ENCODE results near the gene MFSD12. TPM values are rescaled to one million over a fixed set of nuclear protein-coding genes. Genes with fewer than 3 reads are reported as not detected.

MFSD12 gene
- total RNA-seq, 1 experiment from 2014 or later: 60.6 TPM

GRCh38 chr19:3544058-3544376, 13.4 kb downstream of the MFSD12 start:
- no TSS peak for BruUV-seq (replicated peaks)
- no peak overlapping the region for H3K4me3 ChIP-seq (ENCODE audit: low read depth, low read length)
- no peaks in the 10 kb centered on the region for H3K27me3 ChIP-seq (replicated peaks; ENCODE audit: control insufficient read depth, insufficient read depth, low read length)
- no peak for DNase-seq
- no peak for TF ChIP-seq CTCF (IDR thresholded peaks at IDR 0.05; ENCODE audit: insufficient read depth in 1 of 2, low read depth in 1 of 2, low read length in 1 of 2, severe bottlenecking in 1 of 2, unreplicated experiment in 1 of 2)
- H3K9me3 Mint-ChIP-seq (ENCODE audit: unreplicated experiment): no peaks in the 10 kb centered on the region
- H3K4me3 Mint-ChIP-seq (ENCODE audit: unreplicated experiment): no peak overlapping the region
- H3K4me1 Mint-ChIP-seq (ENCODE audit: low read depth, unreplicated experiment): no peaks in the 10 kb centered on the region
- H3K9me3 ChIP-seq: no peaks in the 10 kb centered on the region
- no peaks in the 10 kb centered on the region; the same call in 1 of the 2 replicates for H3K36me3 ChIP-seq (ENCODE audit: control insufficient read depth, insufficient read depth, low read length)
- intact Hi-C loops (cut with micrococcal nuclease; ENCODE audit: unreplicated experiment): no loop called here
- POLR2A ChIA-PET: no interaction called here
- H3K36me3 Mint-ChIP-seq (ENCODE audit: insufficient read depth, unreplicated experiment): peaks cover 41% of the 10 kb centered on the region
- H3K27me3 Mint-ChIP-seq (ENCODE audit: insufficient read depth, unreplicated experiment): no peaks in the 10 kb centered on the region
- H3K27ac Mint-ChIP-seq (ENCODE audit: unreplicated experiment): no peak overlapping the region
- H3K4me1 ChIP-seq: no peaks in the 10 kb centered on the region
- CTCF ChIA-PET: interaction anchor here (1.5 kb wide), 1 partner anchor 13 kb away, joined by 3 read pairs; the partner anchor contains the start of gene MFSD12

- peaks cover 47% of the 10 kb centered on the region for H3K36me3 Mint-ChIP-seq (ENCODE audit: insufficient read depth, unreplicated experiment)
- Histone ChIP-seq H3K27me3 (replicated peaks; ENCODE audit: control insufficient read depth, insufficient read depth, low read length) (no peaks in the 10 kb centered on the region), H3K4me1 (no peaks in the 10 kb centered on the region), H3K36me3 (ENCODE audit: control insufficient read depth, insufficient read depth, low read length) (no peaks in the 10 kb centered on the region; the same call in 1 of the 2 replicates), H3K4me3 (ENCODE audit: low read depth, low read length) (no peak overlapping the region), H3K9me3 (no peaks in the 10 kb centered on the region)
- no TSS peak for BruUV-seq (replicated peaks)
- no peaks in the 10 kb centered on the region for H3K27me3 Mint-ChIP-seq (ENCODE audit: insufficient read depth, unreplicated experiment)
- POLR2A ChIA-PET: no interaction called here
- CTCF ChIA-PET: interaction anchor here (1.5 kb wide), 1 partner anchor 14 kb away, joined by 3 read pairs; the partner anchor contains the start of gene MFSD12
- no peak overlapping the region for H3K4me3 Mint-ChIP-seq (ENCODE audit: unreplicated experiment)
- TF ChIP-seq CTCF (IDR thresholded peaks at IDR 0.05; ENCODE audit: insufficient read depth in 1 of 2, low read depth in 1 of 2, low read length in 1 of 2, severe bottlenecking in 1 of 2, unreplicated experiment in 1 of 2): no peak
- DNase-seq: no peak
- intact Hi-C loops (cut with micrococcal nuclease; ENCODE audit: unreplicated experiment): no loop called here
- no peaks in the 10 kb centered on the region for H3K9me3 Mint-ChIP-seq (ENCODE audit: unreplicated experiment)
- no peak overlapping the region for H3K27ac Mint-ChIP-seq (ENCODE audit: unreplicated experiment)
- H3K4me1 Mint-ChIP-seq (ENCODE audit: low read depth, unreplicated experiment): no peaks in the 10 kb centered on the region
Measured at GRCh38 chr19:3543150-3544057, 14.0 kb downstream of the MFSD12 start.

- DNase-seq: no peak
- no peaks in the 10 kb centered on the region for H3K9me3 Mint-ChIP-seq (ENCODE audit: unreplicated experiment)
- H3K27ac Mint-ChIP-seq (ENCODE audit: unreplicated experiment): no peak overlapping the region
- no peaks in the 10 kb centered on the region for H3K4me1 Mint-ChIP-seq (ENCODE audit: low read depth, unreplicated experiment)
- no peaks in the 10 kb centered on the region for H3K9me3 ChIP-seq
- no peaks in the 10 kb centered on the region for H3K4me1 ChIP-seq
- no peaks in the 10 kb centered on the region for H3K27me3 Mint-ChIP-seq (ENCODE audit: insufficient read depth, unreplicated experiment)
- no peak for TF ChIP-seq CTCF (IDR thresholded peaks at IDR 0.05; ENCODE audit: insufficient read depth in 1 of 2, low read depth in 1 of 2, low read length in 1 of 2, severe bottlenecking in 1 of 2, unreplicated experiment in 1 of 2)
- H3K36me3 ChIP-seq (ENCODE audit: control insufficient read depth, insufficient read depth, low read length): no peaks in the 10 kb centered on the region
- peaks cover 55% of the 10 kb centered on the region for H3K36me3 Mint-ChIP-seq (ENCODE audit: insufficient read depth, unreplicated experiment)
- intact Hi-C loops (cut with micrococcal nuclease; ENCODE audit: unreplicated experiment): no loop called here
- H3K4me3 Mint-ChIP-seq (ENCODE audit: unreplicated experiment): no peak overlapping the region
- no peak overlapping the region for H3K4me3 ChIP-seq (ENCODE audit: low read depth, low read length)
- BruUV-seq (replicated peaks): TSS peak; percentile 30
- ChIA-PET POLR2A (no interaction called here), CTCF (no interaction called here)
- no peaks in the 10 kb centered on the region for H3K27me3 ChIP-seq (replicated peaks; ENCODE audit: control insufficient read depth, insufficient read depth, low read length)
Measured at GRCh38 chr19:3539756-3540118, 17.6 kb downstream of the MFSD12 start.
